HG02970 (cell line): ENCODE data around the gene CELF4.

Source experiments
- ATAC-seq: cut with Tn5 transposase; IDR thresholded peaks from one replicate; pipeline ENCODE4 v1.9.1; 2021; ENCODE audit warnings: mild to moderate bottlenecking, moderate library complexity, moderate number of reproducible peaks; ENCODE audit not compliant: unreplicated experiment, low FRiP score

The CELF4 gene

DNA sequence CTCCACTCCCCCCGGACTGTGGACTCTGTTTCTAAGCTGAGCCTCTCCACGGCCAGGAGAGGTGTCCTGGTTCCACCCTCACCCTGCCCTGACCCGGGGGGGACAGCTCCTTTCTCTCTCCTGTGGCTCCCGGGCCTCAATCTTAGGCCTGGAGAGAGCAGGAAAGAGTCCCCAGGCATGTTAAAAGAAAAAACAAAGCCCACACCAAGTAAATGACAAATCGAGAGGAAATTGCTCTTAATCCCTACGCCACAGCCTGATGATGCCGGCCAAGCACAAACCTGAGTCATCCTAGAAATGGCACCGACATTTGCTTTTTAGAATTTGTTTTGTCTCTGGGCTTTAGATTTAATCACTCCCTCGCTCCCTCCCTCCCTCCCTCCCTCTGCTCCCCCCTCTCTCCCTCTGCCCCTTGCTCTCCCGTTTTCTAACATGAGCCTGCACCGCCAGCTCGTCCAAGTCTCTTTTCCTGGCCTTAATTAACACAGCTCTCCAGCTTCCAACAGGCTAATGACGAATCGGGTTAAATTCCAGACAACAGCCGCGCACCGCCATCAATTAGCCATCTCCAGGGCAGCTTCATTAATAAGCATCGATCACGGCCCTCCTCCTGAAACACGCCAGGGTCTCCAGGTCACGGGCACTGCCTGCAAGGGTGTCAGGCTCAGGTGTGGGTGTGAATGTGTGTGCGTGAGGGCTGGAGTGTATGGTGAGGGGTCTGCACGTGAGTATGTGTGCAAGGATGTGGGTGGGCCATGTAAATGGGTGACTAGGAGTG is 230.8 kb downstream of the CELF4 start:
- ATAC-seq: no peak

DNA sequence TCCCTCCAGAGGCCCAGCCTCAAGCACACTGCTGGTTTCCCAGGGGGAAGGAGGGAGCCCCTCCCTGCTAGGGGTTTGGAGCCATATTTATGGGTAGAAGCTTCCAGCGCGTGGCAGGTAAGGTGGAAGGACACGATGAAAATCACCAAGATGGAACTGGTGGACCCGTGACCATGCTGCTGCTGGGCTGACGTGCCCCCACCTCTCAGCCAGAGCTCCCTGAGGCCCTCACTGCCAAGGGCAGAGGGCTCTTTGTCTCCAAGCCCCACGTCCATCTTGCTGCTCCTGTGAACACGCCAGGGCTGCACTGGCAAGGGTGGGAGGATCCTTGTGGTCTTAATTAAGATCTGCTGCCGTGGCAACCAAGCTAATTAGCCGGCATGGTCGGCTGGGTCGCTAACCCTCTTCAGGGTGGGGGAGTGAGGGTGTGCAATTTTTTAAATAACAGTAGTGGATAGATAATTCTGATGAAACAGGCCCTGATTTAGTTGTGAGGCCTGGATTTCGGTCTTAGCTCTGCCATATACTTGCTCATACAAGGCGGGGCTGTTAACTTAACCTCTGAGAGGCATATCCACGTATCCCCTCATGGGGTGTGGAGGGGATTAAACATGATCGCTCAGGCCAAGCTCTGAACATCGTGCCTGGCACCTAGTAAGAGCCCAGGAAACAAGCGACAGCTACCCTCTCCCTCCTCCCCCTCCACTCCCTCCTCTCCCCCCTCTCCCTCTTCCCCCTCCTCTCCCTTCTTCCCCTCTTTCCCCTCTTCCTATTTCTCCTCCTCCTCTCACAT is 232.8 kb downstream of the CELF4 start:
- no peak for ATAC-seq

- no peak for ATAC-seq
These were observed 233.4 kb downstream of the CELF4 start for GRCh38 chr18:37332219-37332618.

GRCh38 chr18:37330173-37330572 is 235.4 kb downstream of the CELF4 start:
- no peak for ATAC-seq

GRCh38 chr18:37328946-37329719 is 236.5 kb downstream of the CELF4 start:
- ATAC-seq: no peak

GRCh38 chr18:37327063-37327577 is 238.5 kb downstream of the CELF4 start:
- ATAC-seq: no peak

DNA sequence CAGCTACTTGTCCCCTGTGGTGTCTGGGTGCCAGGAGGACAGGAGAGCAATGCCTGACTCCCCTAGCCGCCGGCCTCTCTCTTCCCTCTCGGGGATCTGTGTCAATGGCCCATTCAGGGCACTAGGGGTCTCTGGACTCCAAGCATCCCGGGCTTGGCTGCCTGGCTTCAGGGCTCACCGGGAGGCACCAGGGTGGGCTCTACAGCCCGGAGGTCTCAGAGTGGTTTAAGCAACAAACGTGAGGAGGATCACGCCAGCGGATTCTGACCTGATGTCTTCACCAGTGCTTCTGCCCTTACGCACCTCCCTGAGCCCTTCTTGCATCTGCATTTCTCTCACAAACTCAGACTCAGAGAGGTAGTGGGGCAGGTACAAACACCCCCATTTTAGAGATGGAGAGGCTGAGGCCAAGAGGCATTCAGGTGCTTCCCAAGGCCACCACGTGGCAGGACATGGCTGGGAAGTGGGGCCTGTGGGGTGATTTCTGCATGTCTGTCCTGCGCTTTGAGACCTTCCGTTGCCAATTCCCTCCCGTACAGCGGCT is 243.0 kb downstream of the CELF4 start:
- peak; percentile 43 for ATAC-seq

GRCh38 chr18:37321582-37322491 is 243.8 kb downstream of the CELF4 start:
- ATAC-seq: no peak

DNA sequence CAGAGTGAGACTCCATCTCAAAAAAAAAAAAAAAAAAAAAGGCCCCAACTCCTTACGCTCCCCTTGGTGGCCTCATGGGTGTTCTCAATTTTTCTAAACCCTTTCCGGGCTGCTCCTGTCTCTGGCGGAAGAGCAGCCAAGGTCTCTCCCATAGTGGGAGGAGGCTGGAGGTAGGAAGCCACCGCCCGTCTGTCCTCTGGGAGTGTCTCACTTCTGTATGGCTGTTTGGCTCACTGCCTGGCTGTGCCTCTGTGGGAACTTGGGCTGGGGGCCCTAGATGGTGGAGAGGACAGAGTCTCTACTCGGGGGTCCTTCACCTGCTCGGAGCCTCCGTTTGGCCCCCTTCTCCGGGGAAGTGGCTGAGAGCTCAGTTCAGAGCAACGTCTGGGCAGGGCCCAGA is 245.3 kb downstream of the CELF4 start:
- no peak for ATAC-seq

- no peak for ATAC-seq
These were observed 246.9 kb downstream of the CELF4 start for GRCh38 chr18:37318360-37319355.

DNA sequence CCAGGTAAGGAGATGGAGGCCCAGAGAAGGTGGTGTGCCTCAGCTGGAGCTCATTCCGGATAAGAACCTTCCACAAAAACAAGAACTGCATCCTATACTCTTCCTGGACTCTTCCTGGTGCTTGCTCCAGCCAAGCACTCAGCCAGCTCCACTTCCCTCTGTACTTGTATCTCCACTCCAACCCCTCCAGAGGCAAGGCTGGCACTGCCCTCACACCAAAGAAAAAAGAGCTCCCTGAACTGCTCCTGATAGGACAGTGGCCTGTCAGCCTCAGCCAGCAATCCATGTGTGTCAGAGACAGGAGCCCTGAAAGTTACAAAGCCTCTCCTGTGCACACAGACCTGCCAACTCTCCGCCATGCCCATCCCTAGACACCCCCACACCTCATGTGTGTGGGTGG is 248.1 kb downstream of the CELF4 start:
- no peak for ATAC-seq

GRCh38 chr18:37316468-37316867 is 249.1 kb downstream of the CELF4 start:
- ATAC-seq: no peak

DNA sequence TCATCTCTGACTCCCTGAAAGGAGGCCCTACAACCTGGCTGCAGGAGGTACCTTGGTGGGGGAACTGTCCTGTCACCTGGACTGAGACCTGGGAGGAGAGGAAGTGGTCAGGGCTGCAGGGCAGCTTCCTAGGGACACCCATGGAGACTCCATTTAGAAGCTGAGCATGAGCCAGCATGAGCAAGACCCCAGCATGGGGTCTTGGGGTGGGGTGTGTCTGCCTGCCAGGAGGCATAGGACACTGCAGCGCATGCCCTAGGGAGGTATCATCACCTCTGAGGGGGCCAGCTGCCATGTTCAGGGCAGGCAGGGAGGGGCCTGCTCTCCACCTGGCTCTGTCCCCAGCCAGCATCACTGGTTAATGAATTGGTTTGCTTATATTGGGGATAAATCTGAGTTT is 249.7 kb downstream of the CELF4 start:
- ATAC-seq: no peak

- ATAC-seq: no peak
These were observed 251.1 kb downstream of the CELF4 start for GRCh38 chr18:37314534-37314933.

DNA sequence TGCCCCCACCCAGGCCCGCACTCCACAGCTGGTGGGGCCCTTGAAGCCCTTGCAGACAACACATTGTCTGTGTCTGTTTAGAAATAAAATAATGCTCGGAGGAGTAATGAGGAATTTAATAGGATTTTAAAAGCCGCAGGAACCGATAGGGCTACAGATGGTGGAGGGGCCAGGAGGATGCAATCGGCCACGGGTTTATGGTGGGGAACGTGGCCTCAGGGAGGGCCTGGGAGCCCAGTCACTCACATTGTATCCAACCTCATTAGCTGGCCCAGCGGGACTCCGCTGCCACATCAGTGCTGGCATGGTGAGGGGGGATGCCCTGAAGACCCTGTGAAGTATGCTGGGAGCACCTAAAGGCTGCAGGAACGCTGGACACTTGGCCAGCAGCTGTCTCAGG is 252.0 kb downstream of the CELF4 start:
- ATAC-seq: no peak

DNA sequence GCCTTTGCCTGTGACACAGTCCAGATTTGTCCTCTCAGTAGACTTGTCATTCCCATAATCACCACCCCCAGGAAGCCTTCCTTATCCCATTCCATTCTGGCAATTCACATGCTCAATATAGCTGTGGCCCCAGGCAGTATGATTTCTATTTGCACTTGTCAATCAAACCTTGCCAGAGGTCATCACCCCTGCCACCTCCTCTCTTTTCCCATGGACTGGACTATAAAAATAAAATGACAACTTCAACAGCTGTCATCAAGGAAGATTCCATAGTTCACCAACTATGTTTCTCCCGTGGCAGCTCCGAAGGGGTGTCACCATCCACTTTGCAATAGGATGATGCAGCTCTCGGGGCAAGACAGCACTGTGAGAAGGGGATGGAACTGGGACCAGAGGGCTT is 255.7 kb downstream of the CELF4 start:
- no peak for ATAC-seq

DNA sequence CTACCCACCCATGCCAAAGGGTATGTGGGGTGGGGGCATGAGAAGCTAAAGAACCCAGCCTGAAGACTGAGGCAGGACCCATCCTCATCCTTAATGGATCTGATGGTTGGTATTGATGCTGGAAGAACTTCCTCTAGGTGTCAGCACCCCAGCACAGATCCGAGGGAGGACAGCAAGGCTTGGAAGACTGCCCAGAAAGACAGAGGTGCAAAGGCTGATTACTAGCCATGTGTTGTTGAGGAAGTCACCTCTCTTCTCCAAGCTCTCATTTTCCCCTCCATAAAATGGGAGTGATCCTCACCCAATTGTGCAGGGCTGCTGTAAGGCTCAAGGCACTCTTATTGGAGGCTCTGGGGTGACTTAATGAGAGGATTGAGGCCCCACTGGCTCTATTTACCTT is 256.5 kb downstream of the CELF4 start:
- ATAC-seq: no peak

DNA sequence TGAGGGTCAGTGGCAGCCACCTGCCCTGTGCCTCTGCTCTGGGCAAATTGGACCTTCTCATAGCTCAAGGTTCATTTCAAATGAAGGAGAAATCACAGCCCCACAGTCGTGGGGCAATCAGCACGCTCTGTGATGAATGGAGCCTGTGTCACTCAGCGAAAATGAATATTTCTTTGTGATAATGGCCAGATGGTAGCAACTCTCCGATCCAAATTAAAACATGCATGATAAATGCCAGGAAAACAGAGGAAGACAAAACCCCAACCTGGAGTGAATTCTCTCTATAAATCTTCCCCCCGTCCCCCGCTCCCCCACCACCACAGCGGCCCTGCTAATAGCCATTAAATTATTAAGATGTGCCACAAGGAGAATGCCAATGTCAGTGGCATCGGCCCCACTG is 258.4 kb downstream of the CELF4 start:
- no peak for ATAC-seq
